ENCODE data around the gene TUBD1. TPM values are rescaled to one million over a fixed set of nuclear protein-coding genes. Genes with fewer than 3 reads are reported as not detected.
"Not testable (repeated sequence)": the region's sequence is repeated elsewhere in the genome, so short reads cannot be mapped to it uniquely, and the experiment has no call there.

TUBD1 gene
- total RNA-seq, 1 experiment from 2014 or later = 5.2 TPM

DNA sequence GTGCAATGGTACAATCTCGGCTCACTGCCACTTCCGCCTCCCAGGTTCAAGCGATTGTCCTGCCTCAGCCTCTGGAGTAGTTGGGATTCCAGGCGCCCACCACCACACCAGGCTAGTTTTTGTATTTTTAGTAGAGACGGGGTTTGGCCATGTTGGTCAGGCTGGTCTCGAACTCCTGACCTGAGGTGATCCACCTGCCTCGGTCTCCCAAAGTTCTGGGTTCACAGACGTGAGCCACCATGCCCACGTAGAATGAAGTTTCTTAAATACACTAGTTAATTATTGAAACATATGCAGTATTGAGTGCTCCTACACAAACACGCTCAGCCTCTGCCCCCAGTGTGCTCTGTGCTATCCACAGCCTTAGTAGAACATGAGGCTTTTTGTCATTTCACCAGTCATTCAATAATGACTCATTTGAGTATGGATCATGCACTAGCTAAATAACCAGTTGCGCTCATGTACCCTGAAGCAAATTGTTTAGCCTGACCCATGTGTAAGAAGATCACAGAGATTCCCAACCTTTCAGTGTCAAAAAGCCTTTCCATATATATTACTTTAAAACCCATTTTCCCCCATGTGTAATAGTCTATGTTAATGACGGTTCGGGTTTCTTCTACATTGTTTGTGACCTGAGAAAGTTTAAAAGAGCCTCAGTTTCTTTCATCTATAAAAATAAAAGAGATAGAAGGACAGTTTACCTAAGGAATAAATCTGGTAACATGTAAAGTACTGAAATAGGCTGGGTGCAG lies 49.7 kb downstream of the TUBD1 start:
- peaks cover 100% of the 10 kb centered on the region for H3K36me3 Mint-ChIP-seq (ENCODE audit: insufficient read depth, unreplicated experiment)
- H3K4me3 Mint-ChIP-seq (ENCODE audit: unreplicated experiment) = peak overlapping the region; percentile 83
- H3K9me3 Mint-ChIP-seq (ENCODE audit: unreplicated experiment) = no peaks in the 10 kb centered on the region
- H3K27ac Mint-ChIP-seq (ENCODE audit: low read depth, unreplicated experiment) = peak overlapping the region; percentile 98
- CTCF ChIA-PET = interaction anchor here (0.6 to 2.4 kb wide), 3 partner anchors 10 to 91 kb away, joined by 4 to 5 read pairs (median 5); no protein-coding TSS in a partner anchor
- TF ChIP-seq, protein P1, sequence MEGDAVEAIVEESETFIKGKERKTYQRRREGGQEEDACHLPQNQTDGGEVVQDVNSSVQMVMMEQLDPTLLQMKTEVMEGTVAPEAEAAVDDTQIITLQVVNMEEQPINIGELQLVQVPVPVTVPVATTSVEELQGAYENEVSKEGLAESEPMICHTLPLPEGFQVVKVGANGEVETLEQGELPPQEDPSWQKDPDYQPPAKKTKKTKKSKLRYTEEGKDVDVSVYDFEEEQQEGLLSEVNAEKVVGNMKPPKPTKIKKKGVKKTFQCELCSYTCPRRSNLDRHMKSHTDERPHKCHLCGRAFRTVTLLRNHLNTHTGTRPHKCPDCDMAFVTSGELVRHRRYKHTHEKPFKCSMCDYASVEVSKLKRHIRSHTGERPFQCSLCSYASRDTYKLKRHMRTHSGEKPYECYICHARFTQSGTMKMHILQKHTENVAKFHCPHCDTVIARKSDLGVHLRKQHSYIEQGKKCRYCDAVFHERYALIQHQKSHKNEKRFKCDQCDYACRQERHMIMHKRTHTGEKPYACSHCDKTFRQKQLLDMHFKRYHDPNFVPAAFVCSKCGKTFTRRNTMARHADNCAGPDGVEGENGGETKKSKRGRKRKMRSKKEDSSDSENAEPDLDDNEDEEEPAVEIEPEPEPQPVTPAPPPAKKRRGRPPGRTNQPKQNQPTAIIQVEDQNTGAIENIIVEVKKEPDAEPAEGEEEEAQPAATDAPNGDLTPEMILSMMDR (IDR thresholded peaks at IDR 0.05; ENCODE audit: unreplicated experiment) = no peak
- intact Hi-C loops (cut with micrococcal nuclease) = loop anchor here (1.0 kb wide), 2 partner anchors 57 to 90 kb away; no protein-coding TSS in a partner anchor
- peaks cover 24% of the 10 kb centered on the region for H3K4me1 Mint-ChIP-seq (ENCODE audit: insufficient read depth, unreplicated experiment)
- peak; percentile 94 for DNase-seq (ENCODE audit: unreplicated experiment)
- BruUV-seq (replicated peaks) = no TSS peak
- POLR2A ChIA-PET = interaction anchor here (0.6 to 14.0 kb wide), 12 partner anchors 9 to 135 kb away, joined by 3 to 720 read pairs (median 12); partner anchors contain the start of genes PTRH2, RNFT1, RPS6KB1 and TUBD1
- no peaks in the 10 kb centered on the region for H3K27me3 Mint-ChIP-seq (ENCODE audit: insufficient read depth, unreplicated experiment)

DNA sequence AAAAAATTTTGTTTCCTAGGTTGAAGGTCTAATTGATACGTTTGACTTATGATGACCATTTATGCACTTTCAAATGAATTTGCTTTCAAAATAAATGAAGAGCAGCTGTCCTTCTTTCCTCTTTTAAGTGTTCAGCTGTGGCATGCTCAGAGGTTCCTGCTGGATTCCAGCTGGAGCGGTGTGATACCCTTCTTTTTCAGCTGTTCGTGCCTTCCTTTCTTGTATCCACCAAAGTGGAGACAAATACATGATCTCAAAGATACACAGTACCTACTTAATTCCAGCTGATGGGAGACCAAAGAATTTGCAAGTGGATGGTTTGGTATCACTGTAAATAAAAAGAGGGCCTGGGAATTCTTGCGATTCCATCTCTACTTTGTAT lies 50.9 kb downstream of the TUBD1 start:
- H3K36me3 Mint-ChIP-seq (ENCODE audit: insufficient read depth, unreplicated experiment) = peaks cover 97% of the 10 kb centered on the region
- POLR2A ChIA-PET = interaction anchor here (0.7 to 14.0 kb wide), 13 partner anchors 10 to 222 kb away, joined by 3 to 720 read pairs (median 10); partner anchors contain the start of genes CLTC, PTRH2, RNFT1 and RPS6KB1
- H3K9me3 Mint-ChIP-seq (ENCODE audit: unreplicated experiment); DNase-seq (ENCODE audit: unreplicated experiment); intact Hi-C loops (cut with micrococcal nuclease); H3K27me3 Mint-ChIP-seq (ENCODE audit: insufficient read depth, unreplicated experiment): not testable (repeated sequence)
- TSS peak; percentile 2 for BruUV-seq (replicated peaks)
- peak overlapping the region; percentile 83 for H3K4me3 Mint-ChIP-seq (ENCODE audit: unreplicated experiment)
- CTCF ChIA-PET = interaction anchor here (0.7 to 5.0 kb wide), 4 partner anchors 11 to 137 kb away, joined by 3 to 81 read pairs (median 5); no protein-coding TSS in a partner anchor
- peaks cover 30% of the 10 kb centered on the region for H3K4me1 Mint-ChIP-seq (ENCODE audit: insufficient read depth, unreplicated experiment)
- H3K27ac Mint-ChIP-seq (ENCODE audit: low read depth, unreplicated experiment) = peak overlapping the region; percentile 98

DNA sequence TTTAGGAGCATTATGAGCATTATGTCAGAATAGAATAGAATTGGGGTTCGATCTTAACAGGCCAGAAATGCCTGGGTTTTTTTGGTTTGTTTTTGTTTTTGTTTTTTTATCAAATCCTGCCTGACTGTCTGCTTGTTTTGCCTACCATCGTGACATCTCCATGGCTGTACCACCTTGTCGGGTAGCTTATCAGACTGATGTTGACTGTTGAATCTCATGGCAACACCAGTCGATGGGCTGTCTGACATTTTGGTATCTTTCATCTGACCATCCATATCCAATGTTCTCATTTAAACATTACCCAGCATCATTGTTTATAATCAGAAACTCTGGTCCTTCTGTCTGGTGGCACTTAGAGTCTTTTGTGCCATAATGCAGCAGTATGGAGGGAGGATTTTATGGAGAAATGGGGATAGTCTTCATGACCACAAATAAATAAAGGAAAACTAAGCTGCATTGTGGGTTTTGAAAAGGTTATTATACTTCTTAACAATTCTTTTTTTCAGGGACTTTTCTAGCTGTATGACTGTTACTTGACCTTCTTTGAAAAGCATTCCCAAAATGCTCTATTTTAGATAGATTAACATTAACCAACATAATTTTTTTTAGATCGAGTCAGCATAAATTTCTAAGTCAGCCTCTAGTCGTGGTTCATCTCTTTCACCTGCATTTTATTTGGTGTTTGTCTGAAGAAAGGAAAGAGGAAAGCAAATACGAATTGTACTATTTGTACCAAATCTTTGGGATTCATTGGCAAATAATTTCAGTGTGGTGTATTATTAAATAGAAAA lies 51.5 kb downstream of the TUBD1 start:
- ChIA-PET CTCF (interaction anchor here (1.1 to 5.0 kb wide), 4 partner anchors 12 to 94 kb away, joined by 4 to 81 read pairs (median 6); no protein-coding TSS in a partner anchor), POLR2A (interaction anchor here (0.7 to 14.0 kb wide), 16 partner anchors 10 to 223 kb away, joined by 3 to 720 read pairs (median 8); partner anchors contain the start of genes CLTC, PTRH2, RNFT1 and RPS6KB1)
- BruUV-seq (replicated peaks); intact Hi-C loops (cut with micrococcal nuclease); H3K27me3 Mint-ChIP-seq (ENCODE audit: insufficient read depth, unreplicated experiment); H3K9me3 Mint-ChIP-seq (ENCODE audit: unreplicated experiment): not testable (repeated sequence)
- Mint-ChIP-seq H3K27ac (ENCODE audit: low read depth, unreplicated experiment) (peak overlapping the region; percentile 98), H3K4me3 (ENCODE audit: unreplicated experiment) (peak overlapping the region; percentile 83), H3K4me1 (ENCODE audit: insufficient read depth, unreplicated experiment) (peaks cover 29% of the 10 kb centered on the region), H3K36me3 (ENCODE audit: insufficient read depth, unreplicated experiment) (peaks cover 91% of the 10 kb centered on the region)
- peak; percentile 43 for DNase-seq (ENCODE audit: unreplicated experiment)

DNA sequence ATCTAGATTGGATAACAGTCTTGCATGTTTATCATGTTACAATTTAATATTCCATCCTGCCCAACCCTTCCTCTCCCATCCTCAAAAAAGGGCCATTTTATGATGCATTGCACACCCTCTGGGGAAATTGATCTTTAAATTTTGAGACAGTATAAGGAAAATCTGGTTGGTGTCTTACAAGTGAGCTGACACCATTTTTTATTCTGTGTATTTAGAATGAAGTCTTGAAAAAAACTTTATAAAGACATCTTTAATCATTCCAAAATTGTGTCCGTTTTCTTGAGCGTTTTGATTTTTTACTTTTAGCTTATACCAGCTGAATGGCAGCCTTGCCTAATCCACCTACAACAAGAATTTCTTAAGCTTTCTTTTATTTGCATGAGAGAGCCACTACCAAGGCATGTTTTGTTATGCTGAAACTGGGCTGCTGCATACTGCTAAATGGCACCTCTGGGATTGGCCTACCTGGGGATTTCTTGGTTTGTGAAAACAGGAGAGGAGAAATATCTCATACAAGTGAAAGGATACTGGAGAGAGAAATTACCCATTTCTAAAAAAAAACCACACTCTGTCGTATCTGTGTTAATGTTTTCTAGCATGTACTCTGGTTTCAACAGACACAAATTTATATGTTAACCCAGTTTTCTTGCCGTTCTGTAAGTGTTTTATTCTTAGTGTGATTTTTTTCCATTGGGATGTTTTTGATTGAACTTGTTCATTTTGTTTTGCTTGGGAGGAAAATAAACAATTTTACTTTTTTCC lies 52.2 kb downstream of the TUBD1 start:
- no peaks in the 10 kb centered on the region for H3K9me3 Mint-ChIP-seq (ENCODE audit: unreplicated experiment)
- BruUV-seq (replicated peaks) = no TSS peak
- peak overlapping the region; percentile 83 for H3K4me3 Mint-ChIP-seq (ENCODE audit: unreplicated experiment)
- ChIA-PET CTCF (interaction anchor here (0.6 to 5.0 kb wide), 7 partner anchors 18 to 95 kb away, joined by 3 to 81 read pairs (median 4); no protein-coding TSS in a partner anchor), POLR2A (interaction anchor here (0.5 to 14.0 kb wide), 14 partner anchors 7 to 222 kb away, joined by 3 to 720 read pairs (median 20); partner anchors contain the start of genes PTRH2, RPS6KB1, TUBD1 and VMP1)
- TF ChIP-seq, protein P1 (IDR thresholded peaks at IDR 0.05; ENCODE audit: unreplicated experiment) = no peak
- H3K27me3 Mint-ChIP-seq (ENCODE audit: insufficient read depth, unreplicated experiment) = no peaks in the 10 kb centered on the region
- intact Hi-C loops (cut with micrococcal nuclease) = no loop called here
- H3K4me1 Mint-ChIP-seq (ENCODE audit: insufficient read depth, unreplicated experiment) = peaks cover 27% of the 10 kb centered on the region
- peak overlapping the region; percentile 98 for H3K27ac Mint-ChIP-seq (ENCODE audit: low read depth, unreplicated experiment)
- DNase-seq (ENCODE audit: unreplicated experiment) = peak; percentile 47
- peaks cover 83% of the 10 kb centered on the region for H3K36me3 Mint-ChIP-seq (ENCODE audit: insufficient read depth, unreplicated experiment)
